ENCODE data around the gene SLC6A11. TPM values are rescaled to one million over a fixed set of nuclear protein-coding genes. Genes with fewer than 3 reads are reported as not detected.

SLC6A11 gene
- total and polyA plus RNA-seq, 9 of the 15 experiments (the other 6 are each of a cell fraction or from before 2014, with no cell fraction given), result 0.04 TPM; not detected in 8

DNA sequence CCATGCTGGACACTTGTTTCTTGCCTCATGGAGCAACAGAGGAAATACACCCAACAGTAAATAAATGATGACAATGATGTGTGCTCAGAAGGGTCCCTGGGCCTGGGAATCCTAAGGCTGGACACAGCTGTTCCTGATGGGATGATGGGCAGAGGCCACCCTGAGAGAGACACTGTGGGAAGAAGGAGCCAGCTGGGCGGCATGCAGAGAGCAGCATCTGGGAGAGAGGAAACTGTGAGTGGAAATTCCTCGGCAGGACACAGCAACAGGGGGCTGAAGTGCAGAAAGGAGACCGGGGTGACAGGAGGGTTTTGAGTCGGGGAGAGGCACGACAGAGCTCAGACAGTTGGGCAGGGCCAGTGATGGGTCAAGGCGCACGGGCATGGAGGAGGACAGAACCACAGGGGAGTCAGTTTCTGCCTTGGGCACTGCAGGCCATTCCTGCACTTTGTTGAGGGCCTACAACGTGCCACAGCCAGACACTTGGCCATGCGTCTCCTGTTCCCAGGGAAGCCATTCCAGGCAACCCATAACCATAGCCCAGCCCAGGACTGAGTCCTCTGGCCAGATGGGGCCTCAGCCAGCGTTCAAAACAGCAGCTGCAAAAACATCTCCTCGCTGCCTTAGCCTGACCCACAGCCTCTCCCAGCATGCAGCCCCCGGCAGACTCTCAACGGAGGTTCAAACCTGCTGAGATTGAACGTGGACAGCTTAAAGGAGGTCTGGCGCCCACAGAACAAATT lies 139.9 kb downstream of the SLC6A11 start:
- in situ Hi-C loops (cut with MboI) (no loop called here), intact Hi-C loops (cut with micrococcal nuclease) (no loop called here)
- peaks cover 12% of the 10 kb centered on the region; the same call in 1 of the 2 replicates for H4K20me1 ChIP-seq (replicated peaks; ENCODE audit: control insufficient read depth, insufficient read depth, low read length)
- FAIRE-seq, result no peak
- POLR2A ChIA-PET, result no interaction called here
- H3K4me1 ChIP-seq (replicated peaks in 1 of 2; ENCODE audit: control insufficient read depth in 2 of 2, insufficient read depth in 2 of 2, low read length in 2 of 2), result no peaks in the 10 kb centered on the region
- no peak overlapping the region for H3K4me3 ChIP-seq
- no peak overlapping the region for H3K27ac ChIP-seq (ENCODE audit: extremely low read depth, low read depth, low read length)
- BruUV-seq (replicated peaks), result no TSS peak
- no peaks in the 10 kb centered on the region for H3K9me1 ChIP-seq (ENCODE audit: control insufficient read depth, insufficient read depth, low read length)
- ATAC-seq, result no peak
- no peaks in the 10 kb centered on the region for H3K36me3 ChIP-seq (ENCODE audit: control insufficient read depth, insufficient read depth, low read length)
- no peak overlapping the region for H2AFZ ChIP-seq (ENCODE audit: low read depth, low read length)
- H3K79me2 ChIP-seq (ENCODE audit: control insufficient read depth, insufficient read depth, low read length), result no peaks in the 10 kb centered on the region
- DNase-seq (ENCODE audit: extremely low read depth in 1 of 4, low spot score in 3 of 4), result no peak
- 2% methylated on average over 15 of the region's 15 CpGs for WGBS (ENCODE audit: insufficient coverage, low coverage, missing lambda C conversion rate)
- H3K27me3 ChIP-seq (ENCODE audit: control insufficient read depth in 2 of 2, insufficient read depth in 2 of 2, low read length in 2 of 2), result peaks cover 2 to 45% of the 10 kb centered on the region in 2 experiments; a peak in 2 of 5 replicates
- CTCF ChIA-PET (ENCODE audit: low intra/inter-chr PET ratio), result no interaction called here
- H3K4me2 ChIP-seq (ENCODE audit: insufficient read depth, low read length), result no peak overlapping the region
- peak overlapping the region in 1 of 2 experiments; percentile 7; a peak in 1 of 4 replicates for H3K9ac ChIP-seq (ENCODE audit: insufficient read depth in 1 of 2, low read depth in 2 of 2, low read length in 2 of 2)
- H3K9me3 ChIP-seq (replicated peaks; ENCODE audit: control insufficient read depth, insufficient read depth, low read depth, low read length), result no peaks in the 10 kb centered on the region
- TF ChIP-seq, protein P1, sequence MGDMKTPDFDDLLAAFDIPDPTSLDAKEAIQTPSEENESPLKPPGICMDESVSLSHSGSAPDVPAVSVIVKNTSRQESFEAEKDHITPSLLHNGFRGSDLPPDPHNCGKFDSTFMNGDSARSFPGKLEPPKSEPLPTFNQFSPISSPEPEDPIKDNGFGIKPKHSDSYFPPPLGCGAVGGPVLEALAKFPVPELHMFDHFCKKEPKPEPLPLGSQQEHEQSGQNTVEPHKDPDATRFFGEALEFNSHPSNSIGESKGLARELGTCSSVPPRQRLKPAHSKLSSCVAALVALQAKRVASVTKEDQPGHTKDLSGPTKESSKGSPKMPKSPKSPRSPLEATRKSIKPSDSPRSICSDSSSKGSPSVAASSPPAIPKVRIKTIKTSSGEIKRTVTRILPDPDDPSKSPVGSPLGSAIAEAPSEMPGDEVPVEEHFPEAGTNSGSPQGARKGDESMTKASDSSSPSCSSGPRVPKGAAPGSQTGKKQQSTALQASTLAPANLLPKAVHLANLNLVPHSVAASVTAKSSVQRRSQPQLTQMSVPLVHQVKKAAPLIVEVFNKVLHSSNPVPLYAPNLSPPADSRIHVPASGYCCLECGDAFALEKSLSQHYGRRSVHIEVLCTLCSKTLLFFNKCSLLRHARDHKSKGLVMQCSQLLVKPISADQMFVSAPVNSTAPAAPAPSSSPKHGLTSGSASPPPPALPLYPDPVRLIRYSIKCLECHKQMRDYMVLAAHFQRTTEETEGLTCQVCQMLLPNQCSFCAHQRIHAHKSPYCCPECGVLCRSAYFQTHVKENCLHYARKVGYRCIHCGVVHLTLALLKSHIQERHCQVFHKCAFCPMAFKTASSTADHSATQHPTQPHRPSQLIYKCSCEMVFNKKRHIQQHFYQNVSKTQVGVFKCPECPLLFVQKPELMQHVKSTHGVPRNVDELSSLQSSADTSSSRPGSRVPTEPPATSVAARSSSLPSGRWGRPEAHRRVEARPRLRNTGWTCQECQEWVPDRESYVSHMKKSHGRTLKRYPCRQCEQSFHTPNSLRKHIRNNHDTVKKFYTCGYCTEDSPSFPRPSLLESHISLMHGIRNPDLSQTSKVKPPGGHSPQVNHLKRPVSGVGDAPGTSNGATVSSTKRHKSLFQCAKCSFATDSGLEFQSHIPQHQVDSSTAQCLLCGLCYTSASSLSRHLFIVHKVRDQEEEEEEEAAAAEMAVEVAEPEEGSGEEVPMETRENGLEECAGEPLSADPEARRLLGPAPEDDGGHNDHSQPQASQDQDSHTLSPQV (IDR thresholded peaks at IDR 0.05), result no peak
- TF ChIP-seq ZNF551 (CRISPR knock-in tag; IDR thresholded peaks at IDR 0.05), result no peak
- TF ChIP-seq ZNF707 (CRISPR knock-in tag; conservative IDR thresholded peaks at IDR 0.05), result no peak
- TF ChIP-seq, protein P2, sequence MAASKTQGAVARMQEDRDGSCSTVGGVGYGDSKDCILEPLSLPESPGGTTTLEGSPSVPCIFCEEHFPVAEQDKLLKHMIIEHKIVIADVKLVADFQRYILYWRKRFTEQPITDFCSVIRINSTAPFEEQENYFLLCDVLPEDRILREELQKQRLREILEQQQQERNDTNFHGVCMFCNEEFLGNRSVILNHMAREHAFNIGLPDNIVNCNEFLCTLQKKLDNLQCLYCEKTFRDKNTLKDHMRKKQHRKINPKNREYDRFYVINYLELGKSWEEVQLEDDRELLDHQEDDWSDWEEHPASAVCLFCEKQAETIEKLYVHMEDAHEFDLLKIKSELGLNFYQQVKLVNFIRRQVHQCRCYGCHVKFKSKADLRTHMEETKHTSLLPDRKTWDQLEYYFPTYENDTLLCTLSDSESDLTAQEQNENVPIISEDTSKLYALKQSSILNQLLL (CRISPR knock-in tag; IDR thresholded peaks at IDR 0.05; ENCODE audit: borderline replicate concordance), result no peak
- no peak for TF ChIP-seq KAT2B (IDR thresholded peaks at IDR 0.05; ENCODE audit: low read depth, low read length)
- TF ChIP-seq RFX1 (IDR thresholded peaks at IDR 0.05), result no peak
- no peak for TF ChIP-seq SETDB1 (IDR thresholded peaks at IDR 0.05; ENCODE audit: low read length)
- no peak for TF ChIP-seq TRIM28 (IDR thresholded peaks at IDR 0.05)
- no peak for TF ChIP-seq ARHGAP35 (IDR thresholded peaks at IDR 0.05; ENCODE audit: partially characterized antibody)
- no peak for TF ChIP-seq ZNF561 (CRISPR knock-in tag; conservative IDR thresholded peaks at IDR 0.05)
- TF ChIP-seq HMG20B (CRISPR knock-in tag; IDR thresholded peaks at IDR 0.05), result no peak
- no peak for TF ChIP-seq ZNF76 (CRISPR knock-in tag; IDR thresholded peaks at IDR 0.05; ENCODE audit: borderline replicate concordance)
- no peak for TF ChIP-seq COPS2 (conservative IDR thresholded peaks at IDR 0.05)
- TF ChIP-seq RBFOX2 (IDR thresholded peaks at IDR 0.05; ENCODE audit: low read depth, low read length), result no peak
- no peak for TF ChIP-seq CBFB (CRISPR knock-in tag; IDR thresholded peaks at IDR 0.05)
- no peak for TF ChIP-seq TCF7L2 (IDR thresholded peaks at IDR 0.05; ENCODE audit: low read depth, low read length)

Measured in K562 (cell line).